HG03342 (cell line): ENCODE results near the gene EIF4G3.
"Not testable (repeated sequence)": the region's sequence is repeated elsewhere in the genome, so short reads cannot be mapped to it uniquely, and the experiment has no call there.

Source experiments
- ATAC-seq: cut with Tn5 transposase; IDR thresholded peaks from one replicate; pipeline ENCODE4 v1.9.1; 2021; ENCODE audit warnings: mild to moderate bottlenecking, moderate library complexity; ENCODE audit not compliant: unreplicated experiment

The EIF4G3 gene

GRCh38 chr1:21176586-21177555 is at the start of gene EIF4G3:
EIF4G3 (minus strand) TSS chr1:21176897; CDS start chr1:21002742, 174,155 bp downstream.
- peak; percentile 79 for ATAC-seq

GRCh38 chr1:21225065-21225464 is 48.4 kb upstream of the EIF4G3 start:
- ATAC-seq, result no peak

- no peak for ATAC-seq
Measured at GRCh38 chr1:21220815-21221214, 44.1 kb upstream of the EIF4G3 start.

GRCh38 chr1:21219674-21220073 is 43.0 kb upstream of the EIF4G3 start:
- no peak for ATAC-seq

GRCh38 chr1:21217812-21218596 is 41.3 kb upstream of the EIF4G3 start:
- no peak for ATAC-seq

- ATAC-seq, result no peak
Measured at GRCh38 chr1:21216835-21217811, 40.4 kb upstream of the EIF4G3 start.

- ATAC-seq, result no peak
Measured at GRCh38 chr1:21212126-21212525, 35.4 kb upstream of the EIF4G3 start.

GRCh38 chr1:21208137-21208700 is 31.5 kb upstream of the EIF4G3 start:
- not testable (repeated sequence) for ATAC-seq

GRCh38 chr1:21206117-21206516 is 29.4 kb upstream of the EIF4G3 start:
- no peak for ATAC-seq

- ATAC-seq, result no peak
Measured at GRCh38 chr1:21205416-21205815, 28.7 kb upstream of the EIF4G3 start.

GRCh38 chr1:21201650-21202049 is 25.0 kb upstream of the EIF4G3 start:
- ATAC-seq, result no peak

GRCh38 chr1:21201238-21201637 is 24.5 kb upstream of the EIF4G3 start:
- ATAC-seq, result not testable (repeated sequence)

GRCh38 chr1:21200767-21201166 is 24.1 kb upstream of the EIF4G3 start:
- no peak for ATAC-seq

- no peak for ATAC-seq
Measured at GRCh38 chr1:21198929-21199328, 22.2 kb upstream of the EIF4G3 start.

GRCh38 chr1:21192871-21193270 is 16.2 kb upstream of the EIF4G3 start:
- ATAC-seq, result no peak

GRCh38 chr1:21192284-21192683 is 15.6 kb upstream of the EIF4G3 start:
- ATAC-seq, result no peak

- not testable (repeated sequence) for ATAC-seq
Measured at GRCh38 chr1:21190771-21191170, 14.1 kb upstream of the EIF4G3 start.

GRCh38 chr1:21189906-21190500 is 13.3 kb upstream of the EIF4G3 start:
- no peak for ATAC-seq

- no peak for ATAC-seq
Measured at GRCh38 chr1:21189421-21189820, 12.7 kb upstream of the EIF4G3 start.

GRCh38 chr1:21188235-21188634 is 11.5 kb upstream of the EIF4G3 start:
- ATAC-seq, result no peak
